H9 (cell line): ENCODE results near the gene CCDC80. TPM values are rescaled to one million over a fixed set of nuclear protein-coding genes. Genes with fewer than 3 reads are reported as not detected.

ENCODE experiments used
- DNase-seq: peaks from one replicate; pipeline ENCODE4 v3.0.0-alpha.2; 2017
- H2AFZ ChIP-seq: one replicate; pipeline ENCODE4 v1.6.1; 2013; ENCODE audit warnings: mild to moderate bottlenecking, low read length, control low read depth, moderate library complexity
- H2AK5ac ChIP-seq: 2 replicates; pipeline ENCODE4 v1.6.1; 2013; ENCODE audit warnings: low read length, control low read depth, mixed read lengths; ENCODE audit not compliant: insufficient read length
- H2BK120ac ChIP-seq: one replicate; pipeline ENCODE4 v1.6.1; 2013; ENCODE audit warnings: low read depth, mild to moderate bottlenecking, low read length, control low read depth, inconsistent platforms; ENCODE audit not compliant: poor library complexity, severe bottlenecking
- H2BK12ac ChIP-seq: 2 replicates; pipeline ENCODE4 v1.6.1; 2013; ENCODE audit warnings: low read length, control low read depth, mixed read lengths, low read depth; ENCODE audit not compliant: insufficient read length
- H2BK15ac ChIP-seq: 2 replicates; pipeline ENCODE4 v1.6.1; 2013; ENCODE audit warnings: low read depth, low read length, control low read depth
- H2BK20ac ChIP-seq: one replicate; pipeline ENCODE4 v1.6.1; 2013; ENCODE audit warnings: low read depth, mild to moderate bottlenecking, low read length, control low read depth, inconsistent platforms; ENCODE audit not compliant: poor library complexity, severe bottlenecking
- H2BK5ac ChIP-seq: 2 replicates; pipeline ENCODE4 v1.6.1; 2013; ENCODE audit warnings: low read length, control low read depth, mixed read lengths; ENCODE audit not compliant: insufficient read length
- H3K14ac ChIP-seq: 2 replicates; pipeline ENCODE4 v1.6.1; 2013; ENCODE audit warnings: low read length, control low read depth; ENCODE audit not compliant: insufficient read depth
- H3K18ac ChIP-seq: 2 replicates; pipeline ENCODE4 v1.6.1; 2013; ENCODE audit warnings: low read depth, mild to moderate bottlenecking, mixed read lengths, low read length, control low read depth; ENCODE audit not compliant: insufficient read length
- H3K23ac ChIP-seq: 2 replicates; pipeline ENCODE4 v1.6.1; 2013; ENCODE audit warnings: low read length, control low read depth, mixed read lengths, low read depth; ENCODE audit not compliant: insufficient read length
- H3K23me2 ChIP-seq: 2 replicates; pipeline ENCODE4 v1.6.1; 2013; ENCODE audit warnings: low read depth, mild to moderate bottlenecking, mixed read lengths, low read length, control low read depth; ENCODE audit not compliant: insufficient read length, poor library complexity, severe bottlenecking
- H3K27ac ChIP-seq: 2 replicates; pipeline ENCODE4 v1.5.1; 2013; ENCODE audit warnings: low read length, control low read depth, mixed read lengths, low read depth; ENCODE audit not compliant: insufficient read length
- H3K27me3 ChIP-seq: 2 replicates; pipeline ENCODE4 v1.6.1; 2013; ENCODE audit warnings: low read length, control low read depth, inconsistent platforms; ENCODE audit not compliant: insufficient read depth
- H3K4ac ChIP-seq: 2 replicates; pipeline ENCODE4 v1.6.1; 2013; ENCODE audit warnings: low read depth, mild to moderate bottlenecking, control low read depth, inconsistent platforms, low read length, moderate library complexity
- H3K4me1 ChIP-seq: 2 replicates; pipeline ENCODE4 v1.6.1; 2013; ENCODE audit warnings: low read length, control low read depth, inconsistent platforms; ENCODE audit not compliant: insufficient read depth
- H3K4me2 ChIP-seq: 2 replicates; pipeline ENCODE4 v1.6.1; 2013; ENCODE audit warnings: low read length, control low read depth, mixed read lengths; ENCODE audit not compliant: insufficient read length, insufficient read depth
- H3K56ac ChIP-seq: 2 replicates; pipeline ENCODE4 v1.6.1; 2013; ENCODE audit warnings: low read depth, mild to moderate bottlenecking, mixed read lengths, low read length, control low read depth; ENCODE audit not compliant: insufficient read length
- H3K79me1 ChIP-seq: 2 replicates; pipeline ENCODE4 v1.6.1; 2013; ENCODE audit warnings: low read depth, mild to moderate bottlenecking, moderate library complexity, low read length, control low read depth, inconsistent platforms; ENCODE audit not compliant: insufficient read depth, poor library complexity, severe bottlenecking
- H3K79me2 ChIP-seq: 2 replicates; pipeline ENCODE4 v1.6.1; 2013; ENCODE audit warnings: low read length, control low read depth, inconsistent platforms; ENCODE audit not compliant: insufficient read depth
- H3K9ac ChIP-seq: 2 replicates; pipeline ENCODE4 v1.6.1; 2013; ENCODE audit warnings: low read length, control low read depth, mixed read lengths; ENCODE audit not compliant: insufficient read length; ENCODE audit errors: extremely low read depth
- H3K9me3 ChIP-seq: one replicate; pipeline ENCODE4 v1.6.1; 2013; ENCODE audit warnings: low read depth, low read length, inconsistent platforms; ENCODE audit not compliant: control insufficient read depth
- H3T11ph ChIP-seq: one replicate; pipeline ENCODE4 v1.6.1; 2013; ENCODE audit warnings: mild to moderate bottlenecking, low read length, control low read depth, inconsistent platforms
- H4K20me1 ChIP-seq: one replicate; pipeline ENCODE4 v1.6.1; 2013; ENCODE audit not compliant: control insufficient read depth, insufficient read length, insufficient read depth
- H4K5ac ChIP-seq: 2 replicates; pipeline ENCODE4 v1.6.1; 2013; ENCODE audit warnings: low read depth, mild to moderate bottlenecking, mixed read lengths, low read length, control low read depth; ENCODE audit not compliant: insufficient read length
- H4K8ac ChIP-seq: replicated peaks from 2 replicates; pipeline ENCODE4 v1.6.1; 2013; ENCODE audit warnings: low read length, control low read depth, mixed read lengths, low read depth; ENCODE audit not compliant: insufficient read length
- H4K91ac ChIP-seq: 2 replicates; pipeline ENCODE4 v1.6.1; 2013; ENCODE audit warnings: low read depth, mild to moderate bottlenecking, moderate library complexity, mixed read lengths, low read length, control low read depth; ENCODE audit not compliant: insufficient read length
- H3K27ac Mint-ChIP-seq, 3 experiments: 2 replicates in 2 of 3; 3 replicates in 1 of 3; pipeline ENCODE4 v1.8.0; 2020 to 2021; ENCODE audit warnings: mixed read lengths in 3 of 3, mild to moderate bottlenecking in 1 of 3, moderate library complexity in 1 of 3
- H3K27me3 Mint-ChIP-seq: 2 replicates; pipeline ENCODE4 v1.8.0; 2021; ENCODE audit warnings: low read depth, mild to moderate bottlenecking, moderate library complexity, mixed read lengths
- H3K36me3 Mint-ChIP-seq, 3 experiments: 2 replicates in 2 of 3; 3 replicates in 1 of 3; pipeline ENCODE4 v1.8.0; 2020 to 2021; ENCODE audit warnings: low read depth in 3 of 3, mixed read lengths in 3 of 3; ENCODE audit not compliant: insufficient read depth in 1 of 3
- H3K4me1 Mint-ChIP-seq, 2 experiments: 2 replicates each; pipeline ENCODE4 v1.8.0; 2020; ENCODE audit warnings: mixed read lengths in 2 of 2
- H3K4me3 Mint-ChIP-seq, 2 experiments: 2 replicates in 1 of 2; 3 replicates in 1 of 2; pipeline ENCODE4 v1.8.0; 2020 to 2021; ENCODE audit warnings: mild to moderate bottlenecking in 2 of 2, mixed read lengths in 2 of 2, moderate library complexity in 1 of 2
- H3K9me3 Mint-ChIP-seq, 2 experiments: 2 replicates in 1 of 2; 3 replicates in 1 of 2; pipeline ENCODE4 v1.8.0; 2020; ENCODE audit warnings: mild to moderate bottlenecking in 2 of 2, mixed read lengths in 2 of 2, moderate library complexity in 1 of 2
- CTCF ChIP-seq: fragments of 200-600 bp; sonication (generic); conservative IDR thresholded peaks from 3 replicates; pipeline ENCODE4 v1.8.0; 2021; ENCODE audit warnings: antibody characterized with exemption, mild to moderate bottlenecking
- WGBS: extraction: QIAGEN DNeasy Blood & Tissue Kit; methylation state at CpG from one replicate; pipeline ENCODE4 v1.1.7; 2013; ENCODE audit warnings: missing lambda C conversion rate, low lambda C conversion rate, mixed read lengths; ENCODE audit not compliant: insufficient read length; ENCODE audit errors: extremely low coverage; 5-methylcytosine and 5-hydroxymethylcytosine counted together
- total RNA-seq: library from RNA; stranded (reverse); gene quantifications from 2 replicates; pipeline ENCODE4 v1.2.1, GENCODE V29; 2021

Gene CCDC80
- total RNA-seq, 1 experiment from 2014 or later: 5.4 TPM

GRCh38 chr3:112653209-112653871 is 12.4 kb upstream of the CCDC80 start:
- peaks cover 0 to 3% of the 10 kb centered on the region in 2 experiments; a peak in 1 of 4 replicates for H3K4me1 Mint-ChIP-seq
- Histone ChIP-seq H2AFZ (no peak overlapping the region), H3K79me2 (no peaks in the 10 kb centered on the region), H3K27me3 (no peaks in the 10 kb centered on the region), H3K4me2 (no peak overlapping the region), H4K91ac (no peak overlapping the region), H4K20me1 (no peaks in the 10 kb centered on the region), H2BK20ac (no peak overlapping the region), H2BK12ac (no peak overlapping the region), H3K27ac (no peak overlapping the region), H2BK5ac (no peak overlapping the region), H3K23me2 (no peaks in the 10 kb centered on the region), H3K79me1 (no peaks in the 10 kb centered on the region), H3K4ac (no peak overlapping the region), H3K9ac (no peak overlapping the region), H3K9me3 (no peaks in the 10 kb centered on the region), H3K23ac (no peak overlapping the region), H4K8ac (no peak overlapping the region), H2BK15ac (no peak overlapping the region), H3T11ph (no peak overlapping the region), H3K18ac (no peak overlapping the region), H3K14ac (no peak overlapping the region), H3K56ac (no peak overlapping the region), H2AK5ac (no peak overlapping the region), H4K5ac (no peak overlapping the region), H3K4me1 (no peaks in the 10 kb centered on the region), H2BK120ac (no peak overlapping the region)
- peaks cover 0 to under 1% of the 10 kb centered on the region in 2 experiments; a peak in 2 of 5 replicates for H3K9me3 Mint-ChIP-seq
- no peak overlapping the region for H3K27ac Mint-ChIP-seq
- WGBS: no CpG with 5 or more reads among the region's 5 CpGs
- DNase-seq: no peak
- H3K4me3 Mint-ChIP-seq: no peak overlapping the region
- H3K27me3 Mint-ChIP-seq: no peaks in the 10 kb centered on the region
- no peak for TF ChIP-seq CTCF
- no peaks in the 10 kb centered on the region for H3K36me3 Mint-ChIP-seq
